GM12892 (cell line): ENCODE measurements around the gene COTL1.

ENCODE experiments used
- DNase-seq: peaks from one replicate; pipeline ENCODE4 v3.0.0; 2011; ENCODE audit not compliant: insufficient read length
- FAIRE-seq: peaks from 2 replicates; lab custom pipeline; 2011; peaks lifted over from hg19 to GRCh38; lab: Jason Lieb, UNC
- POLR2A ChIP-seq: IDR thresholded peaks from 2 replicates; pipeline ENCODE4 v1.6.1; 2011; ENCODE audit warnings: low read depth, low read length, control low read depth
- POLR2AphosphoS5 ChIP-seq: IDR thresholded peaks from 2 replicates; pipeline ENCODE4 v1.6.1; 2011; ENCODE audit warnings: low read depth, low read length, control low read depth
- TAF1 ChIP-seq: IDR thresholded peaks from 2 replicates; pipeline ENCODE4 v1.6.1; 2011; ENCODE audit warnings: low read depth, mild to moderate bottlenecking, control low read depth, low read length, borderline replicate concordance

The COTL1 gene

DNA sequence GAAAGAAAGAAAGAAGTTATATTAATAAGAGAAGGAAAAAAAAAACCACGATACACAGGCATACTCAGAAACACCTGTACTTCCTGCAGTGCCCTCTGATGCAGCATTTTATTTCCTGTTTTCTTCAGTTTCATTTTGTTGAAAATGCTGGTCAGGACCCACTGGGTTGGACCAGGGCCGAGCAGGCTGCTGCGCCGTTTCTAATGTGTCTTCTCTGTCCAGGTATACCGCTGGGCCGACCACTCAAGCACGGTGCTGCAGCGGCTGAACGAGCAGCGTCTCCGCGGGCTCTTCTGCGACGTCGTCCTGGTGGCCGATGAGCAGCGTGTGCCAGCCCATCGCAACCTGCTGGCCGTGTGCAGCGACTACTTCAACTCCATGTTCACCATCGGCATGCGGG is 38.8 kb upstream of the COTL1 start:
- TF ChIP-seq TAF1 (no peak), POLR2A (no peak), POLR2AphosphoS5 (no peak)
- no peak for FAIRE-seq

DNA sequence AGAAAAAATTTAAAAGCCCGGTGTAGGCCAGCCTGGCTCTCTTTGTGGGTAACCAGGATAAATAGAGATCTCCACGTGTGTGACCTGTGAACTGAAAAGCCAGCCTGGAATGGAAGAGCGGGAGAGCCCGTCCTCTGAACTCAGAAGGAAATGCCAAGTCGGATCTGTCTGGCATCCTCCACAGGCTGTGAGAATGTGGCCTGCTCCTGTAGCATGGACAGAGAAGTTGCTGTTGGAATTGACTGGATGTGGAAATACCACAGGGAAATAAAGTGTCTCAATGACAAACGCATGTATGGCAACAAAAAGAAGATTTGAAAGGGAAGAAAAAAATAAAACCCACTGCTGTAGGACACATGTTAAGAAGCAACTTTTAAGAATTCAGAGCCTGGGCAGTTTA is 37.1 kb upstream of the COTL1 start:
- no peak for TF ChIP-seq TAF1
- no peak for TF ChIP-seq POLR2AphosphoS5
- TF ChIP-seq POLR2A: no peak

More for the DNA sequence above, 38.8 kb upstream of the COTL1 start:
- no peak for DNase-seq

DNA sequence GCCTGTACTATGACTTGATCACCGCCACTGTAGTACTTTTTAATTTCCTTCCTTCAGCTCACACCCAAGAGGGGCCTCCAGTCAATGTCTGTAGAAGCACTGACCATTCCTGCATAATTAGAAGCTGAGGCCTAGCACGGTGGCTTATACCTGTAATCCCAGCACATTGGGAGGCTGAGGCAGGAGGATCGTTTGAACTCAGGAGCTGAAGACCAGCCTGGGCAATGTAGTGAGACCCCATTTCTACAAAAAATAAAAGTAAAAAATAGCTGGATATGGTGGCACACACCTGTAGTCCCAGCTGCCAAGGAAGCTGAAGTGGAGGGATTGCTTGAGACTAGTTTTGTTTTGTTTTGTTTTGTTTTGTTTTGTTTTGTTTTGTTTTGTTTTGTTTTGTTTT is 36.4 kb upstream of the COTL1 start:
- FAIRE-seq (no peak), DNase-seq (no peak)
- TF ChIP-seq TAF1: no peak
- no peak for TF ChIP-seq POLR2A
- no peak for TF ChIP-seq POLR2AphosphoS5

More for the DNA sequence above, 37.1 kb upstream of the COTL1 start:
- DNase-seq (no peak), FAIRE-seq (no peak)

DNA sequence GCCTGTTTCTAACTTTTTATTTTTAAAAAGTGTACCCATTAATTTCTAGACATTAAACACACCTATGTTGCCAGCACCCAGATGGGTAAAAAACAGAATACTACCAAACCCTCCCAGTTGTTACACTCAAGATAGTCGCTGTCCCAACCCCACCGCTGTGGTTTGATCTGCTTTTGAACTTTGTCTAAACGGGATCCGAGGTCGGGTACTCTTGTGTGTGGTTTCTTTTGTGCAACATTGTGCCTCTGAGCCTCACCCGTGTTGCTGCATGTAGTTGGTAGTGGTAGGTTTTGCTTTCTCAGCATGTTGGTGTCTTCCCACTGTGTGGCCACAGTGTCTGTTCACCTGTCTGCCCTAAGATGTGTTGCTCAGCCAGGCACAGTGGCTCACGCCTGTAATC is 34.7 kb upstream of the COTL1 start:
- no peak for TF ChIP-seq POLR2A
- TF ChIP-seq TAF1: no peak
- no peak for TF ChIP-seq POLR2AphosphoS5
- FAIRE-seq (no peak), DNase-seq (no peak)

DNA sequence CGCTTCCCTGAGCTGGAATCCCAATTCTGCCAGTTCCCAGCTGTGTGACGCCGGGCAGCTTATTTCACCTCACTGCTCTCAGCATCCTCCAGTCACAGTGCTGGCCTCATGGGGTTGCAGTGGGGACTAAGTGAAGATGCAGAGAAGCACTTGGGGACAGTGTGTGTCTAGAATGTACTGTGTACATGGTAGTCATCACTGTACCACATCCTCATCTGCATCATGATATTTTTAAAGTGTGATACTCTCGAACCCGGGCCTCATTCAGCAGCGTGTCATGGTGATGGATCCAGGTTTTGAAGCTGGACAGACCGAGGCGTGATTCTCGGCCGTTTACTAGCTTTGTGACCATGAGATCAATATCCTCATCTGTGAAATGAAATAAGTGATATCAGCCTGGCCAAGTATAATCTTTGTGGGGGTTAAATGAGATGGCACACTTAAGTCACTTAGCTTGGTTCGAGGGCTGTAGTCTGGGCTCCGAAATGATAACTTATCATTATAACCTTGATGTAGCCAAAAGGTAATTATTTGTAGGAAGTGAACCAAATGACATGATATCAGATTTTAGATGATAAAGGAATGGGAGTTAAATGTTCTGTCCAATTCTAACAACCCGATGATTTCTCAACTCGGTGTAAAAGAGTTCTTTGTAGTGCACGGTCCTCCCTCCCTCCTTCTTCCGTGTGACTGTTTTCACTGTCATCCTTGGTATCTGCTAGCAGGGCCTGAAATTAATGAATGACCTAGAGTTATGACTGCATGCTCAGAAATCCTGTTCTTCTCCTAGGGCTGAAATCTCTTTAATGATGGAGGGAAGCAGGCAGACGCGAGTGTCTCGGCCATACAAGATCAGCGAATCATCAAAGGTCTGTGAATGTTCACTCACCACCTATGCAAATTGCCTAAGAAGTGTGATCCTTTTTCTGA is 32.4 kb upstream of the COTL1 start:
- FAIRE-seq (no peak), DNase-seq (no peak)
- TF ChIP-seq POLR2A (no peak), POLR2AphosphoS5 (no peak), TAF1 (no peak)

DNA sequence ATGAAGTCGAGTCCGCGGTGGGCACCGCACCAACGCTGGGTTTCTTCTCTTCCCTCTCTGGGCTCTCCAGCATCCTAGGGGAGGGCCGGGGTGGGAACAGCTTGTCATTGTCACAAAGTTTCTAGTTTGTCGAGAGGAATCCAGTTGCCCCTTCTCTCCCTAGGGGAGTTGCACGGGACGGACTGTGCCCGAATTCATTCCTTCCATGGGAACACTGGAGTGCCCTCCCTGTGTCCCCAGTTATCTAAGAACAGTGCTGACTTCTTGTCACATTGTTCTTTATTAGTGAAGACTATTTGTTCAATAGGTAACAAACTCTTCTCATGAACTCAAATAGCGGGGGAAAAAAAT is 31.6 kb upstream of the COTL1 start:
- FAIRE-seq (no peak), DNase-seq (no peak)
- no peak for TF ChIP-seq TAF1
- no peak for TF ChIP-seq POLR2AphosphoS5
- TF ChIP-seq POLR2A: no peak

DNA sequence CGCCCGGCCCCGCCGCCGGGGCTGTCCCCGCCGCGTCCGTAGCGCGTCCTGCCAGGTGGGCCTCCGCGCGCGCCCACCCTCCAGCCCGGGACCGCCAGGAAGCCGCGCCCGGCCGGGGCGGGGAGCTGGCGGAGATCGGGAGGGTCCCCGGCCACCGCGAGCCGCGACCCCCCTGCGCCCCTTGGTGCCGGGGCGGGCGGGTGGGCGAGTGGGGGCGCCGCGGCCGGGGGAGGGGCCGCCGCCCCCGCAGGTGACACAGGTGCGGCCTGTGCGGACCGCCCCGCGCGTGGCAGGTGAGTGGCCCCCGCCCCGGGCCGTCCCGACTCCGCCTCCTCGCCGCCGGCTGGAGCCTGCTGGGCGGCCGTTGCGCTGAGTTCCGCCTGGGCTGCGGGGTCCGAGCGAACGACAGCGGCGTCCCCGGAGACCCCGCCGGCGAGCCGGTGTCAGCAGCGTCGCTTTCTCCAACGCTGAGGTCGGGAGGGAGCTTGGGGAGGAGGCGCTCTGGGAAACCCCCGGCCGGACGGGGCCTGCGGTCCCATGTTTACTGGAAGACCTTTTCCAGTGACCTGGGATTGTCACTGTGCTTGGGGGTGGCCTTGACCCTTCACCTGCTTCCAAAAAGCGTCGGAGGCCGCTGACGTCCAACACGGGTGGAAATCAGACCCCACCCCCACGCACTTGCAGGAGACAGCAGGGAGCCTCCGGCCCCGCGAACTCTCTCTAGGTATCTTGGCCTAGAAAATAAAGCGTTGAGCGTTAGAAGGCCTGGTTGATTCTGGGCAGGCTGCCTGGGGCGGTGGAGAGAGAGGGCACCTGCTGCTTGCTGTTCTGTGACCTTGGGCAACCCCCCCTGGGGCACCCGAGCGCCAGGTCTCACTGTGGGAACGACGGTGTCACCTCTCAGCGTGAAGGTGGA is 31.0 kb upstream of the COTL1 start:
- DNase-seq: peak; percentile 86
- TF ChIP-seq TAF1: no peak
- no peak for FAIRE-seq

DNA sequence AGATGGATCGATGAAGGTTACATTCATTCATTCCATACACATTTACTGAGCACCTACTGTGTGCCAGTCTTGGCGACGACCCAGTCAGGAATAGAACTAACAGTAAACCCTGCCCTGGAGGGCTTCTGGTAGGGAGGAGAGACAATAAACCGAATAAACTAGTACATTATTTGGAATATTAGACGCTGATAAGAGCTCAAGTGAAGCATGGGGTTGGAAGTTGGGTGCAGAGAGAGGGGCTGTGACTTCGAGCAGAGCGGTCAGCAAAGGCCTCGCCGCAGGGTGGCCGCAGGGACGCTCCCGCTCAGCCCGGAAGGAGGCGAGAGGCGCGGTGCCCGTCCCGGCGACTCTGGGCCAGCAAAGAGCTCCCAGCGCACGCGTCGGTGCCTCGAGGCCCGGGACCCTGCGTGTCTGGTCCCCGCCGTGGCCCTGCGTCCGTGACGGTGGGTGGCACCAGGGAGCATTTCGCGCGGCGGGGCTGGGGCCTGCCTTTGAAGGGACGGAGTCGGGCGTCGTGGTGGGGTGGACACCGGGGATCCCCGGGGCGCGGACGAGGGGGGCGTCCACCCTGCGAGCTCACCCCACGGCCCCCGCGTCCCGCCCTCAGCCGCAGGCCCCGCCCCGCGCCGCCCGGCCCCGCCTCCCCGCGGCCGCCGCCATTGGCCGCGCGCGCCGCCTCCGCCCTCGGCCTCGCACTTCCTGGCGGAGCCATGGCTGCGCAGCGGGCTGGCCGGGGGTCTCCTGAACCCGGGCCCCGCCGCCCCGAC is 30.1 kb upstream of the COTL1 start, which contains the start of gene KLHL36:
Gene KLHL36, plus strand, starts transcription at position 684 of the 767 bp plus-strand sequence. CDS start 2,357 bp downstream, outside the sequence.
- no peak for TF ChIP-seq POLR2AphosphoS5
- no peak for TF ChIP-seq POLR2A
- no peak for TF ChIP-seq TAF1
- peak; percentile 96 for DNase-seq
- FAIRE-seq: peak; percentile 78

DNA sequence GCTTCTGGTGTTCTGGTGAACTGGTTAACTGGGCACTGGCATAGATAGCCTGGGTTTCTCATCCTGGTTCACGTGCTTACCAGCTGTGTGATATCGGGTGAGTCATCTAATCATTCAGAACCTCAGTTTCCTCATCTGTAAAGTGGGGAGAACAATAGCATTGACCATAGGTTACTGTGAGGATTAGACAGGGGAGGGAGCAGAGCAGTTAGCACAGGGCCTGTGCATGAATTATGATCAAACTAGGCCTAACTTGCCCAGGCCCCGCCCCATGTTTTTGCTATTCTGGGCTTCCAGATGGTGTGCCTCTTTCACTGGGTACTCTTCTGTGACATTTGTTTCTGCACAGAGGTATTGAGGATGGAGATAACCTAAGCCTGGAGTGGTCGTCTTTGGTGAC is 25.8 kb upstream of the COTL1 start:
- FAIRE-seq (no peak), DNase-seq (no peak)
- TF ChIP-seq POLR2AphosphoS5 (no peak), POLR2A (no peak), TAF1 (no peak)

DNA sequence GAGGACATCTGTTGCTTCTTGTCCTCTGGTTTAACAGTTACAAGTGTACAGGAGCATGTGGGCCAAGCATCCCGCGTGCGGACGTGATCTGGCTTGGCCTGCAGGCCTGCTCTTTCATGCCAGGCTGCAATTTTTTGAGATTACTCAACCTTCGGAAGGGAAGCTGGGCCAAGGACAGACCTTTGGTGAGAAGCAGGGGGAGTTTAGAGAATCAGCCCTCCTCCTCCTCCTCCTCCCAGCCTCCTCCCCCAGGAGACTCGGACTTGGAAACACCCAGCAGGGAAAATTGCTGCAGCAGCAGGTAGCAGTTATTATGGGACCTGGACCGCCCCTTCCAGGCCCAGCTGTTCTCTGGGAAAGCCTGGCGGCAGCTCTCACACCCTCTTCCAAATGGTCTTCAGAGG is 25.3 kb upstream of the COTL1 start:
- DNase-seq: no peak
- TF ChIP-seq POLR2AphosphoS5: no peak
- no peak for TF ChIP-seq POLR2A
- no peak for TF ChIP-seq TAF1
- no peak for FAIRE-seq
